HEK293 (cell line): ENCODE results near the gene USH1G.

ENCODE experiments used
- CTCF ChIA-PET: fragments of 350-600 bp; formaldehyde crosslinking; extraction: SDS; loops from one replicate; lab custom pipeline; 2021; ENCODE audit warnings: antibody characterized with exemption; lab: Yijun Ruan, JAX
- POLR2A ChIA-PET: fragments of 300-600 bp; formaldehyde crosslinking; extraction: SDS; loops from one replicate; lab custom pipeline; 2020; ENCODE audit warnings: antibody characterized with exemption, inconsistent platforms; lab: Yijun Ruan, JAX
- H3K27ac ChIP-seq: fragments of 200-500 bp; sonication (Bioruptor generic); 2 replicates; pipeline ENCODE4 v1.5.1; 2014; ENCODE audit warnings: low read depth, low read length, control low read depth, inconsistent platforms; ENCODE audit errors: extremely low read depth
- H3K36me3 ChIP-seq, 2 experiments: fragments of 200-500 bp in 1 of 2; sonication (Bioruptor generic) in 1 of 2; 1 replicate in 1 of 2; 2 replicates in 1 of 2; pipeline ENCODE4 v1.5.1; 2014 to 2017; ENCODE audit warnings: inconsistent platforms in 2 of 2, low read length in 2 of 2; ENCODE audit not compliant: control insufficient read depth in 2 of 2, insufficient read depth in 1 of 2
- H3K4me1 ChIP-seq: fragments of 200-500 bp; sonication (Bioruptor generic); 2 replicates; pipeline ENCODE4 v1.5.1; 2014; ENCODE audit warnings: mild to moderate bottlenecking, low read length, inconsistent platforms; ENCODE audit not compliant: control insufficient read depth, insufficient read depth
- H3K4me3 ChIP-seq: 2 replicates; pipeline ENCODE4 v1.5.1; 2011; ENCODE audit warnings: low read depth, mild to moderate bottlenecking, control low read depth, low read length, moderate library complexity
- H3K9me3 ChIP-seq: fragments of 200-500 bp; sonication (Bioruptor generic); 2 replicates; pipeline ENCODE4 v1.5.1; 2014; ENCODE audit warnings: low read depth, low read length, inconsistent platforms; ENCODE audit not compliant: control insufficient read depth, insufficient read depth
- GLI2 ChIP-seq: fragments of 450-650 bp; formaldehyde crosslinking; IDR thresholded peaks from 2 replicates; pipeline ENCODE4; 2017; ENCODE audit warnings: missing biosample characterization, missing genetic modification characterization, low read depth, borderline replicate concordance
- PRDM1 ChIP-seq: fragments of 450-650 bp; formaldehyde crosslinking; IDR thresholded peaks from 2 replicates; pipeline ENCODE4; 2016; ENCODE audit warnings: missing biosample characterization, missing genetic modification characterization
- TSHZ1 ChIP-seq: fragments of 450-650 bp; formaldehyde crosslinking; IDR thresholded peaks from 2 replicates; pipeline ENCODE4 v1.5.1; 2016; ENCODE audit warnings: missing biosample characterization, missing genetic modification characterization, borderline replicate concordance
- ZNF175 ChIP-seq: fragments of 450-650 bp; formaldehyde crosslinking; IDR thresholded peaks from 2 replicates; pipeline ENCODE4 v1.5.1; 2016; ENCODE audit warnings: missing biosample characterization, missing genetic modification characterization
- ZNF202 ChIP-seq: fragments of 450-650 bp; formaldehyde crosslinking; IDR thresholded peaks from 2 replicates; pipeline ENCODE4 v1.5.1; 2016; ENCODE audit warnings: missing biosample characterization, missing genetic modification characterization, borderline replicate concordance
- ZNF280D ChIP-seq: fragments of 450-650 bp; formaldehyde crosslinking; IDR thresholded peaks from 2 replicates; pipeline ENCODE4 v1.5.1; 2016; ENCODE audit warnings: missing biosample characterization, missing genetic modification characterization
- ZNF488 ChIP-seq: fragments of 450-650 bp; formaldehyde crosslinking; IDR thresholded peaks from 2 replicates; pipeline ENCODE4 v1.5.1; 2016; ENCODE audit warnings: missing biosample characterization, missing genetic modification characterization
- ZNF518A ChIP-seq: fragments of 450-650 bp; formaldehyde crosslinking; conservative IDR thresholded peaks from 2 replicates; pipeline ENCODE4 v1.5.1; 2016; ENCODE audit warnings: low read depth, missing biosample characterization, missing genetic modification characterization
- ZNF544 ChIP-seq: fragments of 450-650 bp; formaldehyde crosslinking; IDR thresholded peaks from 2 replicates; pipeline ENCODE4 v1.5.0; 2017; ENCODE audit warnings: missing biosample characterization, missing genetic modification characterization
- ZNF560 ChIP-seq: fragments of 450-650 bp; formaldehyde crosslinking; IDR thresholded peaks from 2 replicates; pipeline ENCODE4 v1.5.1; 2017; ENCODE audit warnings: missing biosample characterization, missing genetic modification characterization, borderline replicate concordance
- ZNF600 ChIP-seq: fragments of 450-650 bp; formaldehyde crosslinking; IDR thresholded peaks from 2 replicates; pipeline ENCODE4 v1.5.1; 2016; ENCODE audit warnings: missing biosample characterization, missing genetic modification characterization

USH1G gene

GRCh38 chr17:74879308-74879707 lies 43.7 kb downstream of the USH1G start:
- no peaks in the 10 kb centered on the region; the same call in 1 of the 2 replicates for H3K4me1 ChIP-seq
- no peak overlapping the region for H3K4me3 ChIP-seq
- H3K36me3 ChIP-seq = no peaks in the 10 kb centered on the region
- ChIA-PET CTCF (interaction anchor here (1.0 to 1.5 kb wide), 4 partner anchors 14 to 88 kb away, joined by 3 to 5 read pairs (median 4); no protein-coding TSS in a partner anchor), POLR2A (interaction anchor here (0.5 to 1.1 kb wide), 2 partner anchors 27 to 140 kb away, joined by 4 to 5 read pairs; no protein-coding TSS in a partner anchor)
- TF ChIP-seq ZNF560 (tag by site-specific recombination) (no peak), ZNF518A (no peak), GLI2 (tag by site-specific recombination) (no peak), ZNF202 (tag by site-specific recombination) (no peak), PRDM1 (tag by site-specific recombination) (no peak), ZNF544 (no peak), ZNF488 (no peak)
- no peaks in the 10 kb centered on the region for H3K9me3 ChIP-seq
- H3K27ac ChIP-seq = no peak overlapping the region

- no peaks in the 10 kb centered on the region for H3K9me3 ChIP-seq
- CTCF ChIA-PET = interaction anchor here (0.6 to 1.6 kb wide), 3 partner anchors 16 to 87 kb away, joined by 3 to 14 read pairs (median 3); no protein-coding TSS in a partner anchor
- TF ChIP-seq ZNF202 (tag by site-specific recombination) (no peak), TSHZ1 (tag by site-specific recombination) (no peak), ZNF280D (tag by site-specific recombination) (no peak), ZNF175 (tag by site-specific recombination) (no peak), ZNF600 (tag by site-specific recombination) (no peak)
- TF ChIP-seq, all 188 proteins: peak for 0
- Histone ChIP-seq H3K27ac (no peak overlapping the region), H3K36me3 (no peaks in the 10 kb centered on the region), H3K4me1 (peaks cover 4% of the 10 kb centered on the region; the same call in 1 of the 2 replicates), H3K4me3 (no peak overlapping the region)
- POLR2A ChIA-PET = interaction anchor here (0.6 to 1.2 kb wide), 4 partner anchors 26 to 94 kb away, joined by 3 to 5 read pairs (median 3); partner anchors contain the start of genes HID1 and OTOP2
Measured at GRCh38 chr17:74878658-74879057, 44.4 kb downstream of the USH1G start.
